ENCODE data around the gene ZNF705A.
"Not testable (repeated sequence)": the region's sequence is repeated elsewhere in the genome, so short reads cannot be mapped to it uniquely, and the experiment has no call there.

Gene ZNF705A

DNA sequence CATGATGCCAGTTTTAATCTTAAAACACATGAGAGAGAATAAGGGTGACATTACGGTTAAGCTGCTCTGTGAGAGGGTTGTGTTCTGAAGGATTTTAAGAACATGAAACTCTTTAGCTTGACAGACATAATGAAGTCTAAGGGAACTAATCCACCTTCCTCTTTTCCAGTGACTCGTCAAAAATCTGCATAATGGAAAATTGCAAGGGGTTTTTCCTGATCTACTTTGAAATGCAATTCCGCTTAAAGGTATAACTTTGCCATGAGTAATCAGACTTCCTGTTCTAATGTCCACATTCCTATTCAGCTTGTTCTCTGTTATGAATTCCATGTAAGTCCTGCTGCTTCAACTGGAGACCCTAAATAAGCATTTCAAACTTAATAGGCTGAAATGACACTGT lies at the start of gene ZNF705A:
TSS of gene ZNF705A (plus strand) at position 171 of the 400 bp plus-strand sequence. CDS start 15,611 bp downstream, outside the sequence.
- DNase-seq = peak; percentile 51

DNA sequence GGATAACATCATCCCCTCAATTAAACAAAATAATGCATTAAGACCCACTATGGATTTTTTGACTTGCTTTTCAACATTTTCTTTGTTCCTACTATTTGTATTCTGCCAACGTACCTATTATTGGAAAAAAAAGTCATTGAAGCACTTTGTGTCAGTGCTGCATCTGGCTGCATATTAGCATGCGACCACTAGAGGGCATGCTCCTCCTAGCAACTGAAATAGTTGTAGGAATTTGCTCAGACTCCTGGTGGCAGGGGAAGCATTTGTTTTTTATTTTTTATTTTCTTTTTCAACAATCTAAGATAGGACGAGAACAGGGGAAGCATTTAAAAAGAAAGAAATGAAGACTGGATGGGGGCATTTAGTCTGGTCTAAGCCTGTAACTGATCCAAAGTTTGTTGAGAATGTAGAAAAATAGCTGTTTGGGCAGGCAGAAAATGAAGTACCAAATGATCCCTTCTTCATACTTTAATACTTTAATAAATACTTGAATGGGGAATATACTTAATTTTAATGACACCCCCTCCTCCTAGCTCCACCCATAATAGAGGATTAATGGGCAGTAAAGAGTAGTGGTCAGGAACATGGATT lies 47.9 kb upstream of the ZNF705A start:
- DNase-seq = peak; percentile 46

DNA sequence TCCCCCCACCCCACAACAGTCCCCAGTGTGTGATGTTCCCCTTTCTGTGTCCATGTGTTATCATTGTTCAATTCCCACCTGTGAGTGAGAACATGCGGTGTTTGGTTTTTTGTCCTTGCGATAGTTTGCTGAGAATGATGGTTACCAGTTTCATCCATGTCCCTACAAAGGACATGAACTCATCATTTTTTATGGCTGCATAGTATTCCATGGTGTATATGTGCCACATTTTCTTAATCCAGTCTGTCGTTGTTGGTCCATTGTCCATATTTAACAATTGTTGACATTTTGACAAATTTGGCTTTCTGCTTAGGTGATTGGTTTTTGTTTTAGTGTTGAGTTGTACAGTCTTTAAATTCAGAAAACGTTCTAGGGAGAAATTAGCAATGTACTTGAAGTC lies 43.7 kb upstream of the ZNF705A start:
- not testable (repeated sequence) for DNase-seq

DNA sequence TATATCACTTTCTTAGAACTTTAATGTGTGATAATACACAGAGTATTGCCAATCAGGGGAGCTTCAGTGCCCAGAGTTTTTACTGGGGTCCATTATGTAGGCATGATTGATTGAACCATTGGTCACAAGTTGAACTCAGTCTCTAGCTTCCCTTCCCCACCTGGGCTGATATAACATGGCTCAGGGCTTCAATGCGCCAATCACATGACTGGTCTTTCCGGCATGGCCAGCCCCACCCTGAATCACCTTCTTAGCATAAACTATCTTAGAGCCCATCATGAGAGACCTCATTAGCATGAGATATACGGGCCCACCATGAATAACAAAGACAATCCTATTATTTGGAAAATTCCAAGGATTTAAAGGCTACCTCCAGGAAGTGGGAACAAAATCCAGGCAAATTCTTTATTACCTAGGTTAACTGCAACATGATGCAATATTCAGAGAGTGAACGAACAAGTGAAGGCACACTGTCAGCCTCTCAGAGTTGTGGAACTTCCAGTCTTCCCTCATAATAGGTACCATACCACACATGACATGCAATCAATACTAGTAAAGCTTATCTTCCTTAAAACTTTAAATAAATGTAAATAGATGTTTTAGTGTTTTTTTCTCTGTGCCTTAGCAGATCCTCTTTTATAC lies 36.6 kb upstream of the ZNF705A start:
- no peak for DNase-seq

DNA sequence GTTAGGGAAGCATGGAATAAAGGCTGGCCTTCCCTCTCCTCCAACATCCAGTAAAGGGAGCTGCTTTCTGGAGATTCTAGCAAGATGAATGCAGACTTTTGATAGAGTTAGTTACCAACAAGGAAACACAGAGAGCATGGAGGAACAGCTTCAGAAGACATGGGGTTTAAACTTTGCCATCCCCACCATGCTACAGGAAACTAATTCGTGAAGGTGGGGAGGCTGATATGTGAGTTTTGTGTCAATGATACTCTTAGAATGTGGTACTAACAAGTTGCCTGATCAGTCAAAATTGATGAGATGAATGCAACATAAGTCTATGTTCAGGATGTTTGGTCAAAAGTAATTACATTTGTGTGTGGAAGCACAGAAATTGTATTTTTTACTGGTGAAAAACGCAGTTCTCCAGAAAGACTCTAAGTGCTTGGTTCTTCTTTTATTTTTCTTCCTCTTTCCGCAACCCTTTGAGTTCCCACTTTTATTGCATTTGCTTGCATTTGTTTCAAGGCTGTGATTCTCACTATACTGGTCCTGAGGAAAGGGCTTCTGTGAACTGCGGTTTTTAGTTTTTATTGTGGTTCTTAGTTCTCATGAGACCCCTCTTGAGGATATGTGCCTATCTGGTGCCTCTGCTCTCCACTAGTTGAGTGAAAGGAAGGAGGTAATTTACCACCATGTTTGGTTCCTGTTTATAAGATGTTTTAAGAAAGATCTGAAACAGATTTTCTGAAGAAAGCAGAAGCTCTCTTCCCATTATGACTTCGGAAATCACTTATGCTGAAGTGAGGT lies 33.5 kb upstream of the ZNF705A start, which contains the start of gene CLEC4A:
TSS of gene CLEC4A (plus strand) at position 494 of the 789 bp plus-strand sequence. CDS start at position 756, 262 bp downstream.
- peak; percentile 49 for DNase-seq

DNA sequence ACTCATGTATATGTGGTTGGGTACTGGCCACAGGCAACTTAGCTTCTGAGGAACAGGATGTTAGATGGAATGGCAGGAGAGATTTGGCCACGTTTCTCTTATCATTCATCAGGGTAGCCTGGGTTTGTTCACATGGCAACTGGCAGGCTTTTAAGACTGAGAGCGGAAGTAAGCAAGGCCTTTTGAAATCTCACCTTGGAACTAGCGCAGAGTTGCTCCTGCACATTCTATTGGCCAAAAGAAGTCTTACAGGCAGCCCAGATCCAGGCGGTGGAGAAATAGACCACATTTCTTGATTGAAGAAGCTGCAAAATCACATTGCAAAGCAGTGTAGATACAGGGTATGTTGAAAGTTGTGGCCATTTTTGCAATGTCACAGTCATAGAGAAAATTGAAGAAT lies 29.7 kb upstream of the ZNF705A start:
- DNase-seq = no peak

DNA sequence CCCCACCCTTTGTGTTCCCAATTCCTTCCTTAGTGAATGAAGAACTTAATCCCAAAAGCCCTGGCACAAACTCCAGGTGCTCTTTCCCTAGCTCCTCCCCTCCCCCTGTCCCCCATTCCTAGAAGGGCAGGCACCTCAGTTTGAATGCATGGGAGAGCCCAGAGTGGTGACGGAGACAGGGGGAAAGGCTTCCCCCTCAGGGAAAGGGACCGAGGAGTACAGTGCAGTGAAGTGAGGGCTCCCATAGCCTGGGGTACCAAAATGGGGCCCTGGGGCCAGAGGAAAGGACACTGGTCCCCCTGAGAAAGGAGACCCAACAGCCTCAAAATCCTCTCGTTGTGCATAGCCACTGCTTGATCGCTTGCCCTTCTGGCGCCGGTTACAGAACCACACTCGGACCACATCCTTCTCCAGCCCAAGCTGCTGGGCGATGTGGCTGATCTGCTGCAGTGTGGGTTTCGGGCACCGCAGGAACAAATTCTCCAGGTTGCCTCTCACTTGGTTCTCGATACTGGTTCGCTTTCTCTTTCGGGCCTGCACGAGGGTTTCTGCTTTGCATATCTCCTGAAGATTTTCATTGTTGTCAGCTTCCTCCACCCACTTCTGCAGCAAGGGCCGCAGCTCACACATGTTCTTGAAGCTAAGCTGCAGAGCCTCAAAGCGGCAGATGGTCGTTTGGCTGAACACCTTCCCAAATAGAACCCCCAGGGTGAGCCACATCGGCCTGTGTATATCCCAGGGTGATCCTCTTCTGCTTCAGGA lies 23.0 kb upstream of the ZNF705A start:
- DNase-seq = not testable (repeated sequence)

DNA sequence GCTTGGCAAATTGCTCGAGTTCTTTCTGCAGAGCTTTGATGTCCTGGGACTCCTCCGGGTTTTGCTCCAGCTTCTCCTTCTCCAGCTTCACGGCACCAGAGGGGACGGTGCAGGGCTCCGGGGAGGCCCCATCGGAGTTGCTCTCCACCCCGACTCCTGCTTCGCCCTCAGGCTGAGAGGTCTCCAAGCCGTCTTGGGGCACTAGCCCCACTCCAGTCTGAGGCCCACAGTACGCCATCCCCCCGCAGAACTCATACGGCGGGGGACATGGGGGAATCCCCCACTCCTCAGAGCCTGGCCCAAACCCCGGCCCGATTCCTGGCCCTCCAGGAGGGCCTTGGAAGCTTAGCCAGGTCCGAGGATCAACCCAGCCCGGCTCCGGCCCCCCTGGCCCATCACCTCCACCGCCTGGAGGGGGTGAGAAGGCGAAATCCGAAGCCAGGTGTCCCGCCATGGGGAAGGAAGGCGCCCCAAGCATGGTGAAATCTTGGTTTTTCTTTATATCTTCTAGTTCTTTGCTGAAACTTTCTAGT lies 22.4 kb upstream of the ZNF705A start:
- not testable (repeated sequence) for DNase-seq

DNA sequence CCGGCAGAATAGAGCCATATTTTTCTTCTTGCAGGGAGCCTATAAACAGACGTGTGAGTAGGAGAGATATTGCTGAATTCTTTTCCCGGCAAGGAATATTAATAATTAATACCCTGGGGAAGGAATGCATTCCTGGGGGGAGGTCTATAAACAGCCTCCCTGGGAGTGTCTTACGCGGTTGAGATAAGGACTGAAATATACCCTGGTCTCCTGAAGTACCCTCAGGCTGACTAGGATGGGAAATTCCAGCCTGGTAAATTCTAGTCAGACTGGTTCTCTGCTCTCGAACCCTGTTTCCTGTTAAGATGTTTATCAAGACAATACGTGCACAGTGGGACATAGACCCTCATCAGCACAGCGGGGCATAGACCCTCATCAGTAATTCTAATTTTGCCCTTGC lies 15.2 kb upstream of the ZNF705A start:
- DNase-seq = not testable (repeated sequence)

DNA sequence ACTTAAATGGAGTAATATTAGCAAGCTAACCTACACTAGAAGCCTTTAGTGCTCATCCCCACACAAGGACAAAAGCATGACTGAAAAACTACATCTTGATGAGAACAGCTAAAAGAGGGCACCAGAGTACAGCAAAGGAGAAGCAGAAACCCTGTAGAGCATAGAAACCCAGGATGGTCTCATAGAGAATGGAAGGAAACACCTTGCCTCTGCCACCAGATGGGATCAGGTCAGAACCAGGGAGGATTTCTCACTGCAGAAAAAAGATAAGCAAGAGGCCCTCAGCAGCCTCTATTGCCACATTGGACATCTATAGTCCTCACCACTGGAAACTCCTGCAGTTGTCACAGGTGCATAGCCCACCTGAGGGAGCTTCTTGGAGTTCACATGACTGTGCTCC lies 13.6 kb upstream of the ZNF705A start:
- no peak for DNase-seq

DNA sequence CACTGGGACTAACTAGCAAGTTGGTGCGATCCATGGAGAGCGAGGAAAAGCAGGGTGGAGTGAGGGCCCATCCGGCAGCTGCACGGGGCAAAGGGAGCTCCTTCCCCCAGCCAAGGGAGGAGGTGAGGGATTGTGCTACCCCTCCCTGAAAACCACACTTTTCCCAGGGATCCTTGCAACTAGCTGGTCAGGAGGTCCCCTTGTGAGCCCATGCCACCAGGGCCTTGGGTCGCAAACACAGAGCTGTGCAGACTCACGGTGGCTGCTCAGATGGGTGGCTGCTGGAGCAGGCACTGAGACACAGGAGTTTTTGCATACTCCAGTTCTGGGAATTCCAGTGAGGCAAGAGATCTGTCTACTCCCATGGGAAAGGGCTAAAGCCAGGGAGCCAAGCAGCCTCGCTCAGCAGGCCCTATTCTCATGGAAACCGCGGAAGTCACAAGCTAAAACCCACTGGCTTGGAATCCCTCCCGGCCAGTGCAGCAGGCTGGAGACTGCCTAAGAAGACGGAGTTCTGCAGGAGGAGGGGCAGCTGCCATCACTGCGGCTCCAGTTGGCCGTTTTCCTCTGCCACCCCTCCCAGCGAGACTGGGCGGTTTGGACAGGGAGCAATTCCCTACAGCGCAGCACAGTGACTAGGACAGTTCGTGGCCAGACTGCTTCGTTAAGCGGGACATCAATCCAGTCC lies 10.9 kb upstream of the ZNF705A start:
- no peak for DNase-seq

DNA sequence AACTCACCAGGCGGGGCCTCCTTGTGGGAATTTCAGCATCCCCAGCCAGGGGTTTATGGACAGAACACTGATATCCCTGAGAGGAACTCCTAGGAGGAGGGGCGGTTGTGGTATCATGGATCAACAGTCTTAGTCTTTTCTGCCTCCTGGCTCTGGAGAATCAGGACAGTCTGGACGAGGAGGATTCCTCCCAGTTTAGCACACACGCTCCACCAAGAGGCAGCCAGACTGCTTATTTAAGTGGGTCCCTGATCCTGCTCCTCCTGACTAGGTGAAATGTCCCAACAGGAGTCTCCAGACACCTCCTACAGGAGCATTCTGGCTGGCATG lies 10.4 kb upstream of the ZNF705A start:
- no peak for DNase-seq

DNA sequence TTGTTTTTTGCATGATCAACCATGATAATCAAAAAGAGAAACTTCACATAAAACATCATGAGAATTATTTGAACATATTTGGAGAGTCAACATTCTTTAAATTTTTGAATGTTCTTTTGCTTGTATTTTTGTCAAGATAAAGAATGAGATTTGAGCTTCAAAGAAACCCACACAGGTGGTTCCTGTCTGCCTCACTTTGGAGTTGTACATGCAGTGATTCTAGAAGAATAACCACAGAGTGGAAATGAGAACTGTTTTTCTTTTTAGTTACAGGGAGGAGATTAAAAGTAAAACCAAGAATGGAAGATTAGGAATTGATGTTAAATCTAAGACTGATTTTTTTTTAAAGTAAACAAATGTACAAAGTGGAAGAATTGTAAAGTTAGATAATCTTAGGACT lies 2.3 kb upstream of the ZNF705A start:
- no peak for DNase-seq

DNA sequence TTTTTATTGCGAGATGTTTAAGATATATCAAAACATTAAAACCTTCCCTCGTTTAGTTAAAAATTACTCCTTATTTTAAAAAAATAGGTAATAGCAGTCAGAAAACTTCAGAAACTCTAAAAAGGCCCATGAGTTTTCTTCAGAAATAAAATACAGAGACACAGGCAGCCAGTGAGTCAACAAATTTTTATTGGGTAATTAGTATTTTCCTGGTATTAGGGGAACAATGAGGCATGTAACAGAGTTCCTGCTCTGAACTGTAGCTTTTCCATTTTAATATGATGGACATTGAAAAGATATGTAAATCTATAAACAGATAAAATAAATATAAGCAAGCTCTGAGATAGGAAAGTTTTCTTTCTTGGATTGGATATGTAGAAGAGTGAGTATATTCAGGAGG lies 399 bp upstream of the ZNF705A start:
- DNase-seq = no peak

DNA sequence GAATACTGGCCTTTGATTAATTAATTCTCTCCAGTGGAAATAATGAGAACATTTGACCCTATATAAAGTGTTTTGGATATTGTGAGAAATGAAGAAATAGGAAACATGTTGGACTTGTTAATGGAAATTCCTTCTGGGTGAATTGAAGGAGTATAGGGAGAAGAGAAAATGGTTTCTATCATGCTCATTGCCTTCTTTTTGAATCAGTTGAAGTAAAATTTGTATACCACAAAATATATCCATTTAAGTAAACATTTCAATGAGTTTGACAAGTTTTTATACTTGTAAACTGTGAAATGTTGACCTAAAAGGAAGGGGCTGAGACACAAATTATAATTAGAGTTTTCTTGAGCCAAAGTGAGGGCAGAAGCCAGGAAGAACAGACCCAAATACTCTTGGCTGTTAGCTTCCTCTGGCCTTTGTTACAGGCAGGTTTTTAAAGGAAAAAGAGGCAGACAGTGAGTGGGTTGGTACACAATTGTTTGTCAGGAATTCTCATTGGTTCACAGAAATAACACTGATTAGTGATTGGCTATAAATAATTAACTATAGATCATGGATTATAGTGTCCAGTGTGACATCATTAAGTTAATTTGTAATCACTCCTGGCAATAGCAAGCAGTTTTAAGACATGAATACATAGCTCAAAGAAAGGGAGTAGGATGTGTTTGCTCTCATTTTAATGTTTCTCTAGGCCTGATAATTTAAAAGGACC lies 826 bp downstream of the ZNF705A start:
- DNase-seq = no peak

DNA sequence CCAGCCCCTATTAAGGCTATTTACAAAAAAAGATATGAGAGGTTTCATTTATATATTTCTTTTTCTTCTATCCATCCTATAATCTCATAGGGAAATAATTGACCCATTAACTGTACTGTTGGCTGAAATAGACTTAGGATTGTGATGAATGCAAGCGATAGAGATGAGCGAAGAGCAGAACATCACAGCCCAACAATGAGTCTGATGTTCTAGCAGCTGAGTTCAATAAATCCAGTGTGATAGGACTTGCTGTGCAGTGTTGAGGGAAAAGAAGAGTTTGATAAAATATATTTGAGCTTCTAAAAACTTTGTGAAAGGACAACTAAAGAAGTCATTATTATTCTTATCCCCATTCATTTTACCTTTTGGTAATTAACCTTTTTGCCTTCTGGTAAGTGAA lies 16.1 kb downstream of the ZNF705A start:
- DNase-seq = not testable (repeated sequence)

DNA sequence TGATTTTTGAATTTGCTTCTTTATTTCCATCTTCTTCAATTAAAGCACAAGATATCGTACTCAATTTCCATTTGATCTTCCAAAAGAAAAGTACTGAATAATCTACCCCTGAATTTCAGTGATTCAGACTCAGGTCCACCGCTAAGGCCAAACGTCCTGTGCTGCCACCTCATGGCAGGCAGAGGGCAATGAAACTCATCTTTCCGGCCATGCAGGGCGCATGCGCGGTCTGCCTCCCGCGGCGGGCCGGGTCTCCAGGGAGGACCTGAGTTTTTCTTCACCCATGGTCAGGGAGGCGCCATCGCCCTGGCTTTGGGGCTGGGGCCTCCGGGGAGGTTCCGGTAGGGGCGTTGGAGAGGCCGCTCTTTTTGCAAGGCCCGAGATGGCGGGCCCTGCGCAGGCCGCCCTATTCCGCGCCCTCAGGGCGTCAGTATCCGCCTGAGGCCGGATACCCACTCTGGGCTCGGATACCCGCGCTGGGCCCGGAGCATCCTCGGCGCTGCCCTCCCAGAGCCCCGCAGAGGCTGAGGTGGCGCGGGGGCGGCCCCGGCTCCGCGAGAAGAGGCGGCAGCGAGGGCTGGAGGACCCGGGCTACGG lies 23.3 kb downstream of the ZNF705A start:
- DNase-seq = peak; percentile 46

DNA sequence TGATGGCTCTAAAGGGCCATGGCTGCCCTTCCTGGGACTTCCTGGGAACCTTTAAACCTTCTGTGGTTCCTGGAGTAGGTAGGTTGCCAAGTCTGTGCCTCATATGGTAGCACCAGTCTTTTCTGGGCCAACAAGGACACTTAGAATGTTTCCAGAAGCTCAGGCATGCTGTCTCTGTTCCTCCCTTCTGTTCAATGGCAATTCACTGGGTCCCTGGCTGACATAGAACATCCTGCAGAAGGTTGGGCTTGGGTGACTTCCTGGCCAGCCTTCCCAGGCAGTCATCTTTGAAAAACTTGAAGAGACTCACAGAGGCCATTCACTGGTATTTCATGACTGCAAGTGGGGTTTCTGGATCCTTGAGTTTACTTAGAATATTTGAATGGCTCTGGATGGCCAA lies 24.5 kb downstream of the ZNF705A start:
- DNase-seq = not testable (repeated sequence)

DNA sequence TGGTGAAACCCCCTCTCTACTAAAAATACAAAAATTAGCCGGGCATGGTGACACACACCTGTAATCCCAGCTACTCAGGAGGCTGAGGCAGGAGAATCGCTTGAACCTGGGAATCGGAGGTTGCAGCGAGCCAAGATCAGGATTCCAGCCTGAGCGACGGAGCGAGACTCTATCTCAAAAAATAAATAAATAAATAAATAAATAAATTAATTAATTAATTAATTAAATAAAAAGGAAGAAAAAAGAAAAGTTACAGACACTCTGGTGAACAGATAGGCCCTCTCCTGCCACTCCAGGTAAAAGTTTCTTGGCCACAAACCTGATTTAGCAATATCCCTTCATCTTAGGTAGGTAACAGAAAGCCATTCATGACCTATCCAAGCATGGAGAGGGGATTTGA lies 26.1 kb downstream of the ZNF705A start:
- DNase-seq = not testable (repeated sequence)

DNA sequence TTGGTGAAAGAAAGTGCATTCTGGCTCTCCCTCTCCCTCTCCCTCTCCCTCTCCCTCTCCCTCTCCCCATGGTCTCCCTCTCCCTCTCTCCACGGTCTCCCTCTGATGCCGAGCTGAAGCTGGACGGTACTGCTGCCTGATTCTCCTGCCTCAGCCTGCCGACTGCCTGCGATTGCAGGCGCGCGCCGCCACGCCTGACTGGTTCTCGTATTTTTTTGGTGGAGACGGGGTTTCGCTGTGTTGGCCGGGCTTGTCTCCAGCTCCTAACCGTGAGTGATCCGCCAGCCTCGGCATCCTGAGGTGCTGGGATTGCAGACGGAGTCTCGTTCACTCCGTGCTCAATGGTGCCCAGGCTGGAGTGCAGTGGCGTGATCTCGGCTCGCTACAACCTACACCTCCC lies 26.5 kb downstream of the ZNF705A start:
- not testable (repeated sequence) for DNase-seq

DNA sequence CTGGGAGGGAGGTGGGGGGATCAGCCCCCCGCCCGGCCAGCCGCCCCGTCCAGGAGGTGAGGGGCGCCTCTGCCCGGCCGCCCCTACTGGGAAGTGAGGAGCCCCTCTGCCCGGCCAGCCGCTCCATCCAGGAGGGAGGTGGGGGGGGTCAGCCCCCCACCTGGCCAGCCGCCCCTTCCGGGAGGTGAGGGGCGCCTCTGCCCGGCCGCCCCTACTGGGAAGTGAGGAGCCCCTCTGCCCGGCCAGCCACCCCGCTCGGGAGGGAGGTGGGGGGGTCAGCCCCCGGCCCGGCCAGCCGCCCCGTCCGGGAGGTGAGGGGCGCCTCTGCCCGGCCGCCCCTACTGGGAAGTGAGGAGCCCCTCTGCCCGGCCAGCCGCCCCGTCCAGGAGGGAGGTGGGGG lies 27.4 kb downstream of the ZNF705A start:
- not testable (repeated sequence) for DNase-seq
